Subcutaneous adipose tissue (tissue), 4 donors: ENCODE measurements around the gene TTYH3. TPM values are rescaled to one million over a fixed set of nuclear protein-coding genes. Genes with fewer than 3 reads are reported as not detected.

ENCODE experiments used
- CTCF ChIP-seq: fragments of 450-650 bp; IDR thresholded peaks from one replicate; pipeline ENCODE4 v1.5.1; 2016; ENCODE audit warnings: low read depth, mild to moderate bottlenecking, control low read depth, antibody characterized with exemption, moderate library complexity
- total RNA-seq, 4 donors: library from RNA; depleted of rRNA; stranded (reverse); fragments of >200 nt; gene quantifications; one replicate each; pipeline ENCODE4 v1.1.0, GENCODE V29; 2016

Gene TTYH3
- total RNA-seq, 4 donors from 2014 or later: 16.0 to 45.4 (median 21.5) TPM

GRCh38 chr7:2645274-2645868, 13.6 kb downstream of the TTYH3 start:
- TF ChIP-seq CTCF: no peak

- TF ChIP-seq CTCF: no peak
These were observed 14.5 kb downstream of the TTYH3 start for GRCh38 chr7:2646336-2646679.

GRCh38 chr7:2646680-2647571, 15.1 kb downstream of the TTYH3 start:
- no peak for TF ChIP-seq CTCF

- no peak for TF ChIP-seq CTCF
These were observed 15.9 kb downstream of the TTYH3 start for GRCh38 chr7:2647594-2648172.

- TF ChIP-seq CTCF: no peak
These were observed 17.5 kb downstream of the TTYH3 start for GRCh38 chr7:2649139-2649838.

- TF ChIP-seq CTCF: no peak
These were observed 18.2 kb downstream of the TTYH3 start for GRCh38 chr7:2649991-2650390.

GRCh38 chr7:2650451-2650850, 18.7 kb downstream of the TTYH3 start:
- no peak for TF ChIP-seq CTCF
